Fibroblast of lung (primary cell): ENCODE data around the gene NOL4L.

Experiments
- EZH2 ChIP-seq: IDR thresholded peaks from 2 replicates; pipeline ENCODE4 v1.5.1; 2012; ENCODE audit warnings: low read length, control low read depth, mild to moderate bottlenecking; ENCODE audit errors: missing control alignments
- TF ChIP-seq, protein P1 (sequence below), 2 donors: IDR thresholded peaks in 1 of 2; conservative IDR thresholded peaks in 1 of 2; 1 replicate in 1 of 2; 2 replicates in 1 of 2; pipeline ENCODE4 v1.5.1; 2011 to 2012; ENCODE audit warnings: low read length in 2 of 2, control low read depth in 1 of 2, inconsistent platforms in 1 of 2, low read depth in 1 of 2, mild to moderate bottlenecking in 1 of 2

- no peak for TF ChIP-seq EZH2
- TF ChIP-seq, protein P1, sequence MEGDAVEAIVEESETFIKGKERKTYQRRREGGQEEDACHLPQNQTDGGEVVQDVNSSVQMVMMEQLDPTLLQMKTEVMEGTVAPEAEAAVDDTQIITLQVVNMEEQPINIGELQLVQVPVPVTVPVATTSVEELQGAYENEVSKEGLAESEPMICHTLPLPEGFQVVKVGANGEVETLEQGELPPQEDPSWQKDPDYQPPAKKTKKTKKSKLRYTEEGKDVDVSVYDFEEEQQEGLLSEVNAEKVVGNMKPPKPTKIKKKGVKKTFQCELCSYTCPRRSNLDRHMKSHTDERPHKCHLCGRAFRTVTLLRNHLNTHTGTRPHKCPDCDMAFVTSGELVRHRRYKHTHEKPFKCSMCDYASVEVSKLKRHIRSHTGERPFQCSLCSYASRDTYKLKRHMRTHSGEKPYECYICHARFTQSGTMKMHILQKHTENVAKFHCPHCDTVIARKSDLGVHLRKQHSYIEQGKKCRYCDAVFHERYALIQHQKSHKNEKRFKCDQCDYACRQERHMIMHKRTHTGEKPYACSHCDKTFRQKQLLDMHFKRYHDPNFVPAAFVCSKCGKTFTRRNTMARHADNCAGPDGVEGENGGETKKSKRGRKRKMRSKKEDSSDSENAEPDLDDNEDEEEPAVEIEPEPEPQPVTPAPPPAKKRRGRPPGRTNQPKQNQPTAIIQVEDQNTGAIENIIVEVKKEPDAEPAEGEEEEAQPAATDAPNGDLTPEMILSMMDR (conservative IDR thresholded peaks at IDR 0.05 in 1 of 2, IDR thresholded peaks at IDR 0.05 in 1 of 2; ENCODE audit: low read depth in 1 of 2, low read length in 2 of 2) = no peak
These were observed 21.5 kb downstream of the NOL4L start for GRCh38 chr20:32563311-32564272.
